ENCODE results near the gene RHBDL1.

Gene RHBDL1

GRCh38 chr16:702341-702740 is 26.9 kb downstream of the RHBDL1 start:
- H3K4me2 ChIP-seq (ENCODE audit: low read length): no peak overlapping the region
- H3K9me3 ChIP-seq (ENCODE audit: control insufficient read depth, insufficient read depth, low read length): no peaks in the 10 kb centered on the region
- H3K79me2 ChIP-seq (ENCODE audit: control insufficient read depth, low read length): no peaks in the 10 kb centered on the region
- TF ChIP-seq, protein P1, sequence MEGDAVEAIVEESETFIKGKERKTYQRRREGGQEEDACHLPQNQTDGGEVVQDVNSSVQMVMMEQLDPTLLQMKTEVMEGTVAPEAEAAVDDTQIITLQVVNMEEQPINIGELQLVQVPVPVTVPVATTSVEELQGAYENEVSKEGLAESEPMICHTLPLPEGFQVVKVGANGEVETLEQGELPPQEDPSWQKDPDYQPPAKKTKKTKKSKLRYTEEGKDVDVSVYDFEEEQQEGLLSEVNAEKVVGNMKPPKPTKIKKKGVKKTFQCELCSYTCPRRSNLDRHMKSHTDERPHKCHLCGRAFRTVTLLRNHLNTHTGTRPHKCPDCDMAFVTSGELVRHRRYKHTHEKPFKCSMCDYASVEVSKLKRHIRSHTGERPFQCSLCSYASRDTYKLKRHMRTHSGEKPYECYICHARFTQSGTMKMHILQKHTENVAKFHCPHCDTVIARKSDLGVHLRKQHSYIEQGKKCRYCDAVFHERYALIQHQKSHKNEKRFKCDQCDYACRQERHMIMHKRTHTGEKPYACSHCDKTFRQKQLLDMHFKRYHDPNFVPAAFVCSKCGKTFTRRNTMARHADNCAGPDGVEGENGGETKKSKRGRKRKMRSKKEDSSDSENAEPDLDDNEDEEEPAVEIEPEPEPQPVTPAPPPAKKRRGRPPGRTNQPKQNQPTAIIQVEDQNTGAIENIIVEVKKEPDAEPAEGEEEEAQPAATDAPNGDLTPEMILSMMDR (IDR thresholded peaks at IDR 0.05; ENCODE audit: low read depth, low read length, poor library complexity, severe bottlenecking): no peak
- TF ChIP-seq EZH2phosphoT487 (IDR thresholded peaks at IDR 0.05; ENCODE audit: borderline replicate concordance, low read length): no peak
- no peaks in the 10 kb centered on the region for H3K4me1 ChIP-seq (ENCODE audit: control insufficient read depth, low read length)
- no peak overlapping the region for H3K4me3 ChIP-seq (ENCODE audit: low read length)
- H3K27me3 ChIP-seq (ENCODE audit: control insufficient read depth, low read length): peaks cover 61% of the 10 kb centered on the region
- H3K36me3 ChIP-seq (ENCODE audit: control insufficient read depth, low read length): no peaks in the 10 kb centered on the region
- H3F3A ChIP-seq (ENCODE audit: control insufficient read depth, insufficient read depth): no peaks in the 10 kb centered on the region
- no peak overlapping the region for H3K27ac ChIP-seq (ENCODE audit: low read depth, low read length)
- H3K9me2 ChIP-seq (replicated peaks; ENCODE audit: control insufficient read depth, low read length): no peaks in the 10 kb centered on the region
- H4K20me1 ChIP-seq (ENCODE audit: control insufficient read depth, insufficient read depth, low read depth, low read length): no peaks in the 10 kb centered on the region

GRCh38 chr16:703406-703805 is 27.9 kb downstream of the RHBDL1 start:
- Histone ChIP-seq H3K79me2 (ENCODE audit: control insufficient read depth, low read length) (no peaks in the 10 kb centered on the region), H3K27me3 (ENCODE audit: control insufficient read depth, low read length) (peaks cover 62% of the 10 kb centered on the region)

GRCh38 chr16:704047-704446 is 28.6 kb downstream of the RHBDL1 start:
- TF ChIP-seq EZH2phosphoT487 (IDR thresholded peaks at IDR 0.05; ENCODE audit: borderline replicate concordance, low read length): no peak
- TF ChIP-seq, protein P1 (IDR thresholded peaks at IDR 0.05; ENCODE audit: low read depth, low read length, poor library complexity, severe bottlenecking): no peak
- no peaks in the 10 kb centered on the region for H3K9me2 ChIP-seq (replicated peaks; ENCODE audit: control insufficient read depth, low read length)
- H3K4me3 ChIP-seq (ENCODE audit: low read length): no peak overlapping the region
- H4K20me1 ChIP-seq (ENCODE audit: control insufficient read depth, insufficient read depth, low read depth, low read length): no peaks in the 10 kb centered on the region
- peaks cover 65% of the 10 kb centered on the region for H3K27me3 ChIP-seq (ENCODE audit: control insufficient read depth, low read length)
- no peaks in the 10 kb centered on the region for H3K4me1 ChIP-seq (ENCODE audit: control insufficient read depth, low read length)
- H3K36me3 ChIP-seq (ENCODE audit: control insufficient read depth, low read length): no peaks in the 10 kb centered on the region
- H3K79me2 ChIP-seq (ENCODE audit: control insufficient read depth, low read length): no peaks in the 10 kb centered on the region
- no peak overlapping the region for H3K27ac ChIP-seq (ENCODE audit: low read depth, low read length)
- H3K4me2 ChIP-seq (ENCODE audit: low read length): no peak overlapping the region
- H3K9me3 ChIP-seq (ENCODE audit: control insufficient read depth, insufficient read depth, low read length): no peaks in the 10 kb centered on the region
- no peaks in the 10 kb centered on the region for H3F3A ChIP-seq (ENCODE audit: control insufficient read depth, insufficient read depth)

More at GRCh38 chr16:703406-703805, 27.9 kb downstream of the RHBDL1 start:
- Histone ChIP-seq H3K4me1 (ENCODE audit: control insufficient read depth, low read length) (no peaks in the 10 kb centered on the region), H3K9me3 (ENCODE audit: control insufficient read depth, insufficient read depth, low read length) (no peaks in the 10 kb centered on the region), H3K27ac (ENCODE audit: low read depth, low read length) (no peak overlapping the region), H3K9me2 (replicated peaks; ENCODE audit: control insufficient read depth, low read length) (no peaks in the 10 kb centered on the region), H4K20me1 (ENCODE audit: control insufficient read depth, insufficient read depth, low read depth, low read length) (no peaks in the 10 kb centered on the region), H3K4me3 (ENCODE audit: low read length) (no peak overlapping the region), H3K36me3 (ENCODE audit: control insufficient read depth, low read length) (no peaks in the 10 kb centered on the region), H3F3A (ENCODE audit: control insufficient read depth, insufficient read depth) (no peaks in the 10 kb centered on the region), H3K4me2 (ENCODE audit: low read length) (no peak overlapping the region)
- no peak for TF ChIP-seq EZH2phosphoT487 (IDR thresholded peaks at IDR 0.05; ENCODE audit: borderline replicate concordance, low read length)
- TF ChIP-seq, protein P1 (IDR thresholded peaks at IDR 0.05; ENCODE audit: low read depth, low read length, poor library complexity, severe bottlenecking): no peak
